MM.1S (cell line): ENCODE data around the gene DTNB.

Experiments used
- DNase-seq: peaks from one replicate; pipeline ENCODE4 v3.0.0-alpha.2; 2015
- H2AFZ ChIP-seq: fragments of 300-600 bp; sonication (generic); 2 replicates; pipeline ENCODE4 v1.6.0; 2016; ENCODE audit warnings: antibody characterized with exemption, low read length
- H3F3A ChIP-seq: fragments of 300-600 bp; sonication (generic); 2 replicates; pipeline ENCODE4 v1.6.1; 2016; ENCODE audit warnings: mild to moderate bottlenecking, antibody characterized with exemption, low read length, moderate library complexity, mixed read lengths; ENCODE audit not compliant: insufficient read depth
- H3K27ac ChIP-seq: fragments of 300-600 bp; sonication (generic); 2 replicates; pipeline ENCODE4 v1.5.1; 2016; ENCODE audit warnings: mild to moderate bottlenecking, low read length
- H3K27me3 ChIP-seq: fragments of 300-600 bp; sonication (generic); replicated peaks from 2 replicates; pipeline ENCODE4 v1.6.0; 2016; ENCODE audit warnings: low read length; ENCODE audit not compliant: insufficient read depth
- H3K36me3 ChIP-seq: fragments of 300-600 bp; sonication (generic); replicated peaks from 2 replicates; pipeline ENCODE4 v1.6.1; 2016; ENCODE audit warnings: mild to moderate bottlenecking, low read length, mixed read lengths; ENCODE audit not compliant: insufficient read depth
- H3K4me1 ChIP-seq: fragments of 300-600 bp; sonication (generic); 2 replicates; pipeline ENCODE4 v1.6.1; 2016; ENCODE audit warnings: low read length, mixed read lengths
- H3K4me2 ChIP-seq: fragments of 300-600 bp; sonication (generic); 2 replicates; pipeline ENCODE4 v1.6.0; 2016; ENCODE audit warnings: low read depth, low read length
- H3K4me3 ChIP-seq: fragments of 300-600 bp; sonication (generic); 2 replicates; pipeline ENCODE4 v1.5.1; 2016; ENCODE audit warnings: low read length, mixed read lengths
- H3K79me2 ChIP-seq: fragments of 300-600 bp; sonication (generic); 2 replicates; pipeline ENCODE4 v1.6.1; 2016; ENCODE audit warnings: mixed run types, low read length, mixed read lengths
- H3K9ac ChIP-seq: fragments of 300-600 bp; sonication (generic); 2 replicates; pipeline ENCODE4 v1.6.1; 2016; ENCODE audit warnings: low read length, mixed read lengths
- H3K9me2 ChIP-seq: fragments of 300-600 bp; sonication (generic); replicated peaks from 2 replicates; pipeline ENCODE4 v1.6.1; 2016; ENCODE audit warnings: mild to moderate bottlenecking, low read length, mixed read lengths; ENCODE audit not compliant: insufficient read depth
- H3K9me3 ChIP-seq: fragments of 300-600 bp; sonication (generic); replicated peaks from 2 replicates; pipeline ENCODE4 v1.6.1; 2016; ENCODE audit warnings: mild to moderate bottlenecking, low read length, mixed read lengths; ENCODE audit not compliant: insufficient read depth
- H4K20me1 ChIP-seq: fragments of 300-600 bp; sonication (generic); 2 replicates; pipeline ENCODE4 v1.6.1; 2016; ENCODE audit warnings: mild to moderate bottlenecking, low read length, moderate library complexity, mixed read lengths; ENCODE audit not compliant: insufficient read depth
- CTCF ChIP-seq: fragments of 300-600 bp; sonication (generic); IDR thresholded peaks from 2 replicates; pipeline ENCODE4 v1.5.1; 2016; ENCODE audit warnings: antibody characterized with exemption, low read length, mixed read lengths
- EZH2 ChIP-seq: fragments of 300-600 bp; sonication (generic); optimal IDR thresholded peaks from 2 replicates; pipeline ENCODE3; 2017; ENCODE audit warnings: low read depth, mild to moderate bottlenecking, antibody characterized with exemption, low read length, mixed read lengths
- EZH2phosphoT487 ChIP-seq: fragments of 300-600 bp; sonication (generic); IDR thresholded peaks from 2 replicates; pipeline ENCODE4 v1.6.1; 2018; ENCODE audit warnings: antibody characterized with exemption, low read length

Gene DTNB

GRCh38 chr2:25369876-25370275, 303.5 kb downstream of the DTNB start:
- Histone ChIP-seq H3K4me3 (no peak overlapping the region), H3K9me3 (no peaks in the 10 kb centered on the region), H3K36me3 (no peaks in the 10 kb centered on the region), H3K4me1 (no peaks in the 10 kb centered on the region), H3K4me2 (no peak overlapping the region), H3K27me3 (no peaks in the 10 kb centered on the region), H4K20me1 (no peaks in the 10 kb centered on the region), H3K9ac (no peak overlapping the region), H3K79me2 (no peaks in the 10 kb centered on the region), H3F3A (no peaks in the 10 kb centered on the region), H3K9me2 (no peaks in the 10 kb centered on the region), H2AFZ (no peak overlapping the region), H3K27ac (no peak overlapping the region)
- TF ChIP-seq CTCF (no peak), EZH2phosphoT487 (no peak)
- DNase-seq, result no peak

GRCh38 chr2:25369439-25369838, 303.9 kb downstream of the DTNB start:
- no peak overlapping the region for H3K9ac ChIP-seq
- H3K4me3 ChIP-seq, result no peak overlapping the region
- H3K9me3 ChIP-seq, result no peaks in the 10 kb centered on the region
- H2AFZ ChIP-seq, result no peak overlapping the region
- no peak for DNase-seq
- no peaks in the 10 kb centered on the region for H3K36me3 ChIP-seq
- no peak overlapping the region for H3K27ac ChIP-seq
- H3K9me2 ChIP-seq, result no peaks in the 10 kb centered on the region
- TF ChIP-seq CTCF (no peak), EZH2 (no peak), EZH2phosphoT487 (no peak)
- no peaks in the 10 kb centered on the region for H3K79me2 ChIP-seq
- no peaks in the 10 kb centered on the region for H3F3A ChIP-seq
- H3K27me3 ChIP-seq, result no peaks in the 10 kb centered on the region
- H3K4me1 ChIP-seq, result no peaks in the 10 kb centered on the region
- no peaks in the 10 kb centered on the region for H4K20me1 ChIP-seq
- no peak overlapping the region for H3K4me2 ChIP-seq

- Histone ChIP-seq H2AFZ (no peak overlapping the region), H3K9me3 (no peaks in the 10 kb centered on the region), H3K4me3 (no peak overlapping the region), H3K36me3 (no peaks in the 10 kb centered on the region), H3K4me1 (no peaks in the 10 kb centered on the region), H3K27me3 (no peaks in the 10 kb centered on the region), H4K20me1 (no peaks in the 10 kb centered on the region), H3K4me2 (no peak overlapping the region), H3K9ac (no peak overlapping the region), H3F3A (no peaks in the 10 kb centered on the region), H3K27ac (no peak overlapping the region), H3K79me2 (no peaks in the 10 kb centered on the region), H3K9me2 (no peaks in the 10 kb centered on the region)
- no peak for TF ChIP-seq CTCF
- TF ChIP-seq EZH2phosphoT487, result no peak
- TF ChIP-seq EZH2, result no peak
- no peak for DNase-seq
These were observed 304.7 kb downstream of the DTNB start for GRCh38 chr2:25368660-25369059.
